C4-2B (cell line): Measurements from ENCODE around the gene ATP11C.

Experiments used
- ZFX ChIP-seq: fragments of 450-650 bp; IDR thresholded peaks from 2 replicates; pipeline ENCODE4 v1.6.1; 2017
- TF ChIP-seq, protein P1 (sequence below): fragments of 450-650 bp; conservative IDR thresholded peaks from 2 replicates; pipeline ENCODE4 v1.5.1; 2017; ENCODE audit warnings: mild to moderate bottlenecking

- TF ChIP-seq, protein P1, sequence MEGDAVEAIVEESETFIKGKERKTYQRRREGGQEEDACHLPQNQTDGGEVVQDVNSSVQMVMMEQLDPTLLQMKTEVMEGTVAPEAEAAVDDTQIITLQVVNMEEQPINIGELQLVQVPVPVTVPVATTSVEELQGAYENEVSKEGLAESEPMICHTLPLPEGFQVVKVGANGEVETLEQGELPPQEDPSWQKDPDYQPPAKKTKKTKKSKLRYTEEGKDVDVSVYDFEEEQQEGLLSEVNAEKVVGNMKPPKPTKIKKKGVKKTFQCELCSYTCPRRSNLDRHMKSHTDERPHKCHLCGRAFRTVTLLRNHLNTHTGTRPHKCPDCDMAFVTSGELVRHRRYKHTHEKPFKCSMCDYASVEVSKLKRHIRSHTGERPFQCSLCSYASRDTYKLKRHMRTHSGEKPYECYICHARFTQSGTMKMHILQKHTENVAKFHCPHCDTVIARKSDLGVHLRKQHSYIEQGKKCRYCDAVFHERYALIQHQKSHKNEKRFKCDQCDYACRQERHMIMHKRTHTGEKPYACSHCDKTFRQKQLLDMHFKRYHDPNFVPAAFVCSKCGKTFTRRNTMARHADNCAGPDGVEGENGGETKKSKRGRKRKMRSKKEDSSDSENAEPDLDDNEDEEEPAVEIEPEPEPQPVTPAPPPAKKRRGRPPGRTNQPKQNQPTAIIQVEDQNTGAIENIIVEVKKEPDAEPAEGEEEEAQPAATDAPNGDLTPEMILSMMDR: no peak
- no peak for TF ChIP-seq ZFX
Measured at GRCh38 chrX:139945075-139945474, 12.2 kb upstream of the ATP11C start.
